ENCODE results near the gene GRIA1. TPM values are rescaled to one million over a fixed set of nuclear protein-coding genes. Genes with fewer than 3 reads are reported as not detected.

Gene GRIA1
- total and polyA plus RNA-seq, 2 of the 13 experiments (the other 11 are each of a cell fraction or from before 2014, with no cell fraction given), result not detected

- H3K9ac ChIP-seq (ENCODE audit: insufficient read depth, low read depth, low read length), result no peak overlapping the region
- no peaks in the 10 kb centered on the region for H3K36me3 ChIP-seq (replicated peaks in 1 of 2; ENCODE audit: control insufficient read depth in 1 of 2, insufficient read depth in 2 of 2, low read length in 2 of 2)
- 0% methylated on average over 1 of the region's 1 CpG for WGBS (ENCODE audit: low lambda C conversion rate)
- H3K4me3 ChIP-seq (replicated peaks in 1 of 3; ENCODE audit: insufficient read depth in 1 of 3, low read depth in 2 of 3, low read length in 3 of 3), result no peak overlapping the region
- no peaks in the 10 kb centered on the region for H3K4me1 ChIP-seq (ENCODE audit: insufficient read depth, low read length)
- no peaks in the 10 kb centered on the region for H3K9me3 ChIP-seq (ENCODE audit: low read length)
- intact Hi-C loops (cut with micrococcal nuclease; ENCODE audit: unreplicated experiment), result no loop called here
- TF ChIP-seq YEATS2 (CRISPR knock-in tag; IDR thresholded peaks at IDR 0.05; ENCODE audit: borderline replicate concordance), result no peak
- no peak for TF ChIP-seq ZNF383 (CRISPR knock-in tag; IDR thresholded peaks at IDR 0.05; ENCODE audit: borderline replicate concordance)
- no peaks in the 10 kb centered on the region for H4K20me1 ChIP-seq (ENCODE audit: insufficient read depth, low read length)
- no peak overlapping the region for H2AFZ ChIP-seq (ENCODE audit: low read length)
- no peak overlapping the region for H3K4me2 ChIP-seq (ENCODE audit: low read depth, low read length)
- H3K27me3 ChIP-seq (ENCODE audit: control insufficient read depth in 1 of 2, insufficient read depth in 2 of 2, low read length in 2 of 2), result no peaks in the 10 kb centered on the region
- CTCF ChIA-PET (ENCODE audit: low intra/inter-chr PET ratio, low total read pairs), result no interaction called here
- no peaks in the 10 kb centered on the region for H3K79me2 ChIP-seq (ENCODE audit: insufficient read depth, low read length)
- in situ Hi-C loops (cut with HindIII; ENCODE audit: extremely low pct_ligation_motif_present, low pct_unique_long_range_greater_than_20kb), result no loop called here
- no TSS peak for BruUV-seq (replicated peaks)
- FAIRE-seq (no peak), ATAC-seq (no peak), DNase-seq (ENCODE audit: low spot score) (no peak)
- H3K27ac ChIP-seq (ENCODE audit: extremely low read length, insufficient read depth, low read length), result no peak overlapping the region
- POLR2A ChIA-PET, result no interaction called here
Observed at GRCh38 chr5:153619771-153620170, 129.3 kb downstream of the GRIA1 start.

- Histone ChIP-seq H2AFZ (ENCODE audit: low read length) (no peak overlapping the region), H3K9me3 (ENCODE audit: low read length) (no peaks in the 10 kb centered on the region), H3K4me2 (ENCODE audit: low read depth, low read length) (no peak overlapping the region), H3K4me1 (ENCODE audit: insufficient read depth, low read length) (no peaks in the 10 kb centered on the region), H3K27ac (ENCODE audit: extremely low read length, insufficient read depth, low read length) (no peak overlapping the region), H3K9ac (ENCODE audit: insufficient read depth, low read depth, low read length) (no peak overlapping the region), H3K36me3 (replicated peaks in 1 of 2; ENCODE audit: control insufficient read depth in 1 of 2, insufficient read depth in 2 of 2, low read length in 2 of 2) (no peaks in the 10 kb centered on the region), H3K4me3 (replicated peaks in 1 of 3; ENCODE audit: insufficient read depth in 1 of 3, low read depth in 2 of 3, low read length in 3 of 3) (no peak overlapping the region), H3K27me3 (ENCODE audit: control insufficient read depth in 1 of 2, insufficient read depth in 2 of 2, low read length in 2 of 2) (no peaks in the 10 kb centered on the region), H3K79me2 (ENCODE audit: insufficient read depth, low read length) (no peaks in the 10 kb centered on the region), H4K20me1 (ENCODE audit: insufficient read depth, low read length) (no peaks in the 10 kb centered on the region)
- no peak for ATAC-seq
- BruUV-seq (replicated peaks), result no TSS peak
- intact Hi-C loops (cut with micrococcal nuclease; ENCODE audit: unreplicated experiment), result no loop called here
- no peak for TF ChIP-seq ZNF737 (CRISPR knock-in tag; IDR thresholded peaks at IDR 0.05; ENCODE audit: borderline replicate concordance)
- no peak for TF ChIP-seq SOX13 (IDR thresholded peaks at IDR 0.05)
- TF ChIP-seq SOX13 (CRISPR knock-in tag; conservative IDR thresholded peaks at IDR 0.05 in 1 of 2, IDR thresholded peaks at IDR 0.05 in 1 of 2), result no peak
- TF ChIP-seq DR1 (CRISPR knock-in tag; IDR thresholded peaks at IDR 0.05), result no peak
- TF ChIP-seq FOXO1 (CRISPR knock-in tag; IDR thresholded peaks at IDR 0.05), result no peak
- POLR2A ChIA-PET, result no interaction called here
- CTCF ChIA-PET (ENCODE audit: low intra/inter-chr PET ratio, low total read pairs), result no interaction called here
- no peak for FAIRE-seq
- no peak for DNase-seq (ENCODE audit: low spot score)
- in situ Hi-C loops (cut with HindIII; ENCODE audit: extremely low pct_ligation_motif_present, low pct_unique_long_range_greater_than_20kb), result no loop called here
- 11% methylated on average over 3 of the region's 3 CpGs for WGBS (ENCODE audit: low lambda C conversion rate)
Observed at GRCh38 chr5:153623124-153623523, 132.7 kb downstream of the GRIA1 start.
